H1 (cell line): ENCODE results near the gene ADAM12. TPM values are rescaled to one million over a fixed set of nuclear protein-coding genes. Genes with fewer than 3 reads are reported as not detected.

ENCODE experiments used
- CTCF ChIA-PET: fragments of 300-600 bp; sonication (Branson Sonifier 250); formaldehyde crosslinking; loops from one replicate; lab custom pipeline; 2021; ENCODE audit not compliant: partially characterized antibody; lab: Charles Lee
- POLR2A ChIA-PET: fragments of 300-600 bp; sonication (Branson Sonifier 250); formaldehyde crosslinking; loops from one replicate; lab custom pipeline; 2021; ENCODE audit warnings: inconsistent platforms; ENCODE audit not compliant: partially characterized antibody; lab: Charles Lee
- DNase-seq, 2 experiments: peaks; one replicate each; pipeline versions ENCODE4 v3.0.0 to v3.0.0-alpha.2; 2010 to 2022; ENCODE audit warnings: low spot score in 2 of 2, low read depth in 1 of 2, mixed read lengths in 1 of 2
- FAIRE-seq: peaks from 2 replicates; lab custom pipeline; 2011; peaks lifted over from hg19 to GRCh38; lab: Jason Lieb, UNC
- H2AFZ ChIP-seq: 2 replicates; pipeline ENCODE4 v1.8.1; 2012; ENCODE audit warnings: low read length, inconsistent platforms
- H2AK5ac ChIP-seq: 2 replicates; pipeline ENCODE4 v1.6.1; 2013; ENCODE audit warnings: low read depth, low read length
- H2BK120ac ChIP-seq: replicated peaks from 2 replicates; pipeline ENCODE3; 2013; ENCODE audit warnings: low read depth, low read length, inconsistent platforms
- H2BK12ac ChIP-seq: 2 replicates; pipeline ENCODE4 v1.6.1; 2013; ENCODE audit warnings: low read depth, low read length
- H2BK15ac ChIP-seq: 2 replicates; pipeline ENCODE4 v1.6.1; 2013; ENCODE audit warnings: low read length
- H2BK20ac ChIP-seq: 2 replicates; pipeline ENCODE4 v1.6.1; 2013; ENCODE audit warnings: low read length
- H2BK5ac ChIP-seq: 2 replicates; pipeline ENCODE4 v1.6.1; 2013; ENCODE audit warnings: low read depth, low read length
- H3K14ac ChIP-seq: 2 replicates; pipeline ENCODE4 v1.6.1; 2013; ENCODE audit warnings: inconsistent platforms; ENCODE audit not compliant: insufficient read length
- H3K18ac ChIP-seq: 2 replicates; pipeline ENCODE4 v1.6.1; 2013; ENCODE audit warnings: low read length; ENCODE audit errors: extremely low read depth
- H3K23ac ChIP-seq: 2 replicates; pipeline ENCODE4 v1.6.1; 2013; ENCODE audit warnings: inconsistent platforms; ENCODE audit not compliant: insufficient read length
- H3K23me2 ChIP-seq: 2 replicates; pipeline ENCODE4 v1.6.1; 2013; ENCODE audit warnings: low read depth, low read length
- H3K27ac ChIP-seq: 2 replicates; pipeline ENCODE4 v1.6.1; 2011; ENCODE audit warnings: low read depth, low read length, inconsistent platforms
- H3K27me3 ChIP-seq, 4 experiments: replicated peaks in 1 of 4; 1 replicate in 1 of 4; 2 replicates in 3 of 4; pipeline versions ENCODE4 v1.6.1 to v1.8.1; 2011 to 2013; ENCODE audit warnings: low read length in 3 of 4, mild to moderate bottlenecking in 3 of 4, inconsistent platforms in 2 of 4, mixed read lengths in 2 of 4, moderate library complexity in 1 of 4; ENCODE audit not compliant: control insufficient read depth in 3 of 4, insufficient read depth in 3 of 4; ENCODE audit errors: extremely low read depth in 1 of 4
- H3K36me3 ChIP-seq, 4 experiments: 2 replicates each; pipeline versions ENCODE4 v1.6.1 to v1.8.1; 2011 to 2013; ENCODE audit warnings: mild to moderate bottlenecking in 4 of 4, low read length in 3 of 4, moderate library complexity in 2 of 4, control low read depth in 1 of 4, inconsistent platforms in 1 of 4; ENCODE audit not compliant: insufficient read depth in 4 of 4, control insufficient read depth in 2 of 4
- H3K4ac ChIP-seq: replicated peaks from 2 replicates; pipeline ENCODE3; 2013; ENCODE audit warnings: low read length, low read depth, mixed read lengths, inconsistent platforms; ENCODE audit not compliant: insufficient read length
- H3K4me1 ChIP-seq, 4 experiments: replicated peaks in 1 of 4; 1 replicate in 1 of 4; 2 replicates in 3 of 4; pipeline versions ENCODE4 v1.6.1 to v1.8.1; 2011 to 2013; ENCODE audit warnings: low read length in 3 of 4, inconsistent platforms in 2 of 4, mixed read lengths in 1 of 4; ENCODE audit not compliant: insufficient read depth in 4 of 4, control insufficient read depth in 3 of 4
- H3K4me2 ChIP-seq, 2 experiments: 2 replicates each; pipeline versions ENCODE4 v1.6.1 to v1.8.1; 2011 to 2013; ENCODE audit warnings: low read depth in 2 of 2, low read length in 2 of 2, control low read depth in 1 of 2, inconsistent platforms in 1 of 2, mild to moderate bottlenecking in 1 of 2; ENCODE audit not compliant: insufficient read depth in 1 of 2
- H3K4me3 ChIP-seq, 4 experiments: fragments of 200-600, 300-600 bp in 1 of 4; sonication (generic), shearing (Covaris generic), sonication (Bioruptor Twin) in 1 of 4; 2 replicates each; pipeline versions ENCODE4 v1.5.1 to v1.8.1; 2011 to 2016; ENCODE audit warnings: low read length in 4 of 4, low read depth in 3 of 4, control low read depth in 2 of 4, inconsistent platforms in 2 of 4, mild to moderate bottlenecking in 2 of 4, mixed read lengths in 1 of 4, moderate library complexity in 1 of 4; ENCODE audit not compliant: insufficient read depth in 2 of 4; ENCODE audit errors: extremely low read depth in 1 of 4
- H3K56ac ChIP-seq: replicated peaks from 2 replicates; pipeline ENCODE3; 2013; ENCODE audit warnings: low read depth, mild to moderate bottlenecking, mixed read lengths, low read length, inconsistent platforms; ENCODE audit not compliant: insufficient read length
- H3K79me1 ChIP-seq: 2 replicates; pipeline ENCODE4 v1.6.1; 2013; ENCODE audit warnings: low read depth, low read length, control low read depth
- H3K79me2 ChIP-seq, 2 experiments: 2 replicates each; pipeline versions ENCODE4 v1.6.1 to v1.8.1; 2012 to 2013; ENCODE audit warnings: low read length in 2 of 2, mild to moderate bottlenecking in 2 of 2, inconsistent platforms in 1 of 2; ENCODE audit not compliant: insufficient read depth in 2 of 2, control insufficient read depth in 1 of 2
- H3K9ac ChIP-seq, 4 experiments: replicated peaks in 1 of 4; 1 replicate in 1 of 4; 2 replicates in 3 of 4; pipeline versions ENCODE4 v1.6.1 to v1.8.1; 2011 to 2013; ENCODE audit warnings: low read depth in 3 of 4, low read length in 3 of 4, control low read depth in 2 of 4, mild to moderate bottlenecking in 2 of 4, moderate library complexity in 2 of 4, inconsistent platforms in 1 of 4; ENCODE audit errors: extremely low read depth in 1 of 4
- H3K9me3 ChIP-seq, 2 experiments: 2 replicates each; pipeline versions ENCODE4 v1.6.1 to v1.8.1; 2012 to 2013; ENCODE audit warnings: mild to moderate bottlenecking in 2 of 2, moderate library complexity in 2 of 2, control low read depth in 1 of 2, inconsistent platforms in 1 of 2, low read depth in 1 of 2, low read length in 1 of 2, mixed read lengths in 1 of 2; ENCODE audit not compliant: insufficient read depth in 2 of 2
- H4K20me1 ChIP-seq, 2 experiments: replicated peaks in 1 of 2; 2 replicates each; pipeline versions ENCODE3 to v1.8.1; 2011 to 2013; ENCODE audit warnings: inconsistent platforms in 2 of 2, low read length in 2 of 2, mild to moderate bottlenecking in 1 of 2; ENCODE audit not compliant: insufficient read depth in 2 of 2, control insufficient read depth in 1 of 2
- H4K5ac ChIP-seq: 2 replicates; pipeline ENCODE4 v1.6.1; 2013; ENCODE audit warnings: low read length, low read depth, mixed read lengths, inconsistent platforms; ENCODE audit not compliant: insufficient read length
- H4K8ac ChIP-seq: 2 replicates; pipeline ENCODE4 v1.8.0; 2013; ENCODE audit warnings: mild to moderate bottlenecking, moderate library complexity, low read length, inconsistent platforms; ENCODE audit not compliant: insufficient read depth; ENCODE audit errors: extremely low read depth
- H4K91ac ChIP-seq: replicated peaks from 2 replicates; pipeline ENCODE3; 2013; ENCODE audit warnings: low read length, mixed read lengths, inconsistent platforms; ENCODE audit not compliant: insufficient read length
- ATF2 ChIP-seq: IDR thresholded peaks from 2 replicates; pipeline ENCODE4 v1.6.1; 2012; ENCODE audit warnings: low read length, inconsistent platforms
- CTCF ChIP-seq, 3 experiments: IDR thresholded peaks; 1 replicate in 2 of 3; 2 replicates in 1 of 3; pipeline versions ENCODE4 v1.5.1 to v1.6.1; 2011; ENCODE audit warnings: low read length in 3 of 3, mild to moderate bottlenecking in 3 of 3, inconsistent platforms in 2 of 3, low read depth in 1 of 3, moderate library complexity in 1 of 3; ENCODE audit not compliant: insufficient read depth in 1 of 3; ENCODE audit errors: control extremely low read depth in 1 of 3
- GTF2F1 ChIP-seq: IDR thresholded peaks from 2 replicates; pipeline ENCODE4 v1.6.1; 2012; ENCODE audit warnings: low read depth, low read length, improper control_type of control experiment, borderline replicate concordance
- NRF1 ChIP-seq: IDR thresholded peaks from 2 replicates; pipeline ENCODE4 v1.6.1; 2011; ENCODE audit warnings: mild to moderate bottlenecking, low read depth, low read length, improper control_type of control experiment
- POLR2A ChIP-seq, 2 experiments: IDR thresholded peaks; 1 replicate in 1 of 2; 2 replicates in 1 of 2; pipeline ENCODE4 v1.6.1; 2011; ENCODE audit warnings: low read depth in 2 of 2, low read length in 2 of 2, mild to moderate bottlenecking in 2 of 2; ENCODE audit errors: control extremely low read depth in 1 of 2
- RBBP5 ChIP-seq: IDR thresholded peaks from 2 replicates; pipeline ENCODE4 v1.7.1; 2012; ENCODE audit warnings: low read depth, mild to moderate bottlenecking, inconsistent platforms, low read length, moderate library complexity, borderline replicate concordance
- RFX5 ChIP-seq: IDR thresholded peaks from 2 replicates; pipeline ENCODE4 v1.6.1; 2011; ENCODE audit warnings: low read depth, low read length, improper control_type of control experiment, borderline replicate concordance
- TBP ChIP-seq: IDR thresholded peaks from 2 replicates; pipeline ENCODE4 v1.6.1; 2011; ENCODE audit warnings: low read depth, low read length, improper control_type of control experiment
- WGBS, 2 experiments: shearing (Covaris generic) in 1 of 2; methylation state at CpG; one replicate each; pipeline versions ENCODE4 v1.1.6 to v1.1.7; 2013 to 2015; ENCODE audit warnings: low lambda C conversion rate in 2 of 2, mixed read lengths in 2 of 2, inconsistent platforms in 1 of 2, low coverage in 1 of 2, missing lambda C conversion rate in 1 of 2; ENCODE audit not compliant: insufficient replicate concordance in 2 of 2, insufficient coverage in 1 of 2, insufficient read length in 1 of 2; ENCODE audit errors: extremely low coverage in 1 of 2, missing lambda C conversion rate in 1 of 2; 5-methylcytosine and 5-hydroxymethylcytosine counted together
- polyA plus RNA-seq, 7 experiments: library from polyadenylated mRNA; depleted of rRNA in 3 of 7; stranded (reverse) in 5 of 7; unstranded in 2 of 7; fragments of >200 nt in 5 of 7; fragments of 200-250 nt in 2 of 7; gene quantifications; 1 replicate in 5 of 7; 2 replicates in 1 of 7; 4 replicates in 1 of 7; pipeline versions ENCODE4 v1.2.1 to v1.2.3, GENCODE V29; 2011 to 2013; ENCODE audit warnings: missing spikeins in 2 of 7, mixed read lengths in 2 of 7
- total RNA-seq: library from RNA; stranded (reverse); fragmentation: NEBNext Ultra II Directional; extraction: Animal tissue kit (Norgen Biotek cat#: 25700); gene quantifications from 2 replicates; pipeline ENCODE4 v1.2.1, GENCODE V29; 2021
- TF ChIP-seq, protein P1 (sequence below): IDR thresholded peaks from 2 replicates; pipeline ENCODE4 v1.6.1; 2011; ENCODE audit warnings: low read depth, mild to moderate bottlenecking, low read length; ENCODE audit not compliant: insufficient read depth

Gene ADAM12
- total and polyA plus RNA-seq, 2 of the 8 experiments (the other 6 are each of a cell fraction or from before 2014, with no cell fraction given): 0.07 to 0.17 TPM

DNA sequence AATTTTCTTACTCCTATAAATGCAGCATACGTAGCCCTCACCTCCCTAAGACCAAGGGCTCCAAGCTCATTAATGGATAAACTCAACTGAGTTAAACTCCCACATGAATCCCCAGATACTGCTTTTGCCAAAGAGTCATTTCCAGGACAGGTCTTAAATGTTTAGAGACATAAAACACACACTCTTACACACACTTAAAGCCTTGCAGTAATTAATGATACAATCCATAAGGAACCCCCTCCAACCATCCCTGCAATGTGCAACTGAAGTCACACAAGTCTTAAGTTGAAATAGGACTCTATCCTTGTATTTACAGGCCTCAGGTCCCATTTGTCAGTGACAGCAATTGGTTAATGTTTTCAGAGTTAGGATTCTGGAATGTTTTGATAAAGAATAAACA, 297.8 kb downstream of the ADAM12 start:
- Histone ChIP-seq H3K18ac (no peak overlapping the region), H3K14ac (no peak overlapping the region), H4K8ac (no peak overlapping the region), H3K27me3 (no peaks in the 10 kb centered on the region), H2BK15ac (no peak overlapping the region), H3K9ac (no peak overlapping the region), H2BK12ac (no peak overlapping the region), H2AFZ (no peak overlapping the region), H4K91ac (no peak overlapping the region), H3K4ac (no peak overlapping the region), H3K9me3 (no peaks in the 10 kb centered on the region), H4K20me1 (no peaks in the 10 kb centered on the region), H4K5ac (no peak overlapping the region), H3K4me2 (no peak overlapping the region), H2BK5ac (no peak overlapping the region), H2AK5ac (no peak overlapping the region), H3K56ac (no peak overlapping the region), H3K79me2 (no peaks in the 10 kb centered on the region), H3K23me2 (peaks cover 1% of the 10 kb centered on the region; the same call in 1 of the 2 replicates), H2BK20ac (no peak overlapping the region), H3K27ac (no peak overlapping the region), H3K4me1 (no peaks in the 10 kb centered on the region), H3K79me1 (no peaks in the 10 kb centered on the region), H3K4me3 (no peak overlapping the region), H3K23ac (no peak overlapping the region), H2BK120ac (no peak overlapping the region), H3K36me3 (no peaks in the 10 kb centered on the region)
- CTCF ChIA-PET: interaction anchor here (0.9 to 1.8 kb wide), 2 partner anchors 69 to 108 kb away, joined by 3 to 4 read pairs; no protein-coding TSS in a partner anchor
- POLR2A ChIA-PET: no interaction called here
- no peak for DNase-seq
- FAIRE-seq: no peak
- WGBS, 2 experiments: 94% methylated on average over 1 of the region's 1 CpG; no CpG with 5 or more reads in 1 of the 2 experiments
- no peak for TF ChIP-seq RFX5
- no peak for TF ChIP-seq POLR2A (IDR thresholded peaks at IDR 0.05; ENCODE audit: control extremely low read depth in 1 of 2, low read depth in 2 of 2, low read length in 2 of 2)
- TF ChIP-seq CTCF (IDR thresholded peaks at IDR 0.05; ENCODE audit: control extremely low read depth in 1 of 3, insufficient read depth in 1 of 3, low read depth in 1 of 3, low read length in 3 of 3): no peak
- no peak for TF ChIP-seq TBP
- TF ChIP-seq, protein P1, sequence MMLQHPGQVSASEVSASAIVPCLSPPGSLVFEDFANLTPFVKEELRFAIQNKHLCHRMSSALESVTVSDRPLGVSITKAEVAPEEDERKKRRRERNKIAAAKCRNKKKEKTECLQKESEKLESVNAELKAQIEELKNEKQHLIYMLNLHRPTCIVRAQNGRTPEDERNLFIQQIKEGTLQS: no peak
- TF ChIP-seq GTF2F1: no peak
- TF ChIP-seq RBBP5: no peak
- no peak for TF ChIP-seq NRF1
- no peak for TF ChIP-seq ATF2
